ENCODE results near the gene ZC3H6.

ZC3H6 gene

DNA sequence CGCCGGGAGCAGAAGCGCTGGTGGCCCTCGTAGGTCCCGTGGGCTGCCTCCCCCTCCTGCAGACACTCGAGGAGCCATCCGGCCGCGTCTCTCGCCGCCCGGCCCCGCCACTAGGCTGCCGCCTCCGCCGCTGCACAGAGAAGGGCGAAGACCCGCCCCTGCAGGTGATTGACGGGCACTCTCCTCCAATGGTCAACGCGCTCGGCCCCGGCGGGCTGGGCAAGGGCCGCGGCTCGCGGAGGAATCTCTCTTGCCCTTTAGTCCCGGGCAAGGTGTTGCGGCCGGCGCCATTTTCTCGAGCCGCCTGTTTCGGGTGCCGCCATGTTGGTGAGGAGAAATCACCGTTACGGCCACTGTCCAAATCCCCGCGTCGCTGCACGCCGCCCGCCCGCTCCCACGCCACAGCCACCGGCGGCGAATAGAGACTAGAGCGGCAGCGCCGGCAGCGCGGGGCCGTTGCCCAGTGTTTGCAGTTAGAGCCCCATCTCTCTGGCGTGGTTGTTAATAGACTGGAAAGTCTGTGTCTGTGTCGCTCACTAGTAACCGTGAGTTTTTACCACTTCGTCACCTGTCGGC is at the start of gene ZC3H6:
Gene ZC3H6 (plus strand): TSS at position 287 of the 576 bp plus-strand sequence. CDS start 398 bp downstream, outside the sequence.
- peak; percentile 93 for DNase-seq

- DNase-seq = peak; percentile 98
Observed at GRCh38 chr2:112229348-112229747, 46.0 kb upstream of the ZC3H6 start.

DNA sequence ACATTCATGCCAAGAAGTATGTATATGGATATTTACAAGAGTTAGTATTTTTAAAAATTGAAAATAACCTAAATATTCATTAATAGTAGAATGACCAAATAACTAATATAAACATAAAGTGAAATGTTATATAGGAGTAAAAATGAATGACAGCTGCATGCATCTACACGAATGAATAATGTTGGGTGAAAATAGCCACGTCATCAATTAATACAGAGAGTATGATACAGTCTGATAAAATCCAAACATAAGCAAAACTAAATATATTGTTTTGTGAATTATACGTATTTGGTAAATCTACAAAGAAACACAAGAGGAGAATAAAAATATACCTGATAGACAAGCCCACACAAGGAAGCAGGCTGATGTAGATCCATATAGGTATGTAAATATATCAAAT is 45.0 kb upstream of the ZC3H6 start:
- no peak for DNase-seq

- DNase-seq = no peak
Observed at GRCh38 chr2:112239862-112240261, 35.5 kb upstream of the ZC3H6 start.

DNA sequence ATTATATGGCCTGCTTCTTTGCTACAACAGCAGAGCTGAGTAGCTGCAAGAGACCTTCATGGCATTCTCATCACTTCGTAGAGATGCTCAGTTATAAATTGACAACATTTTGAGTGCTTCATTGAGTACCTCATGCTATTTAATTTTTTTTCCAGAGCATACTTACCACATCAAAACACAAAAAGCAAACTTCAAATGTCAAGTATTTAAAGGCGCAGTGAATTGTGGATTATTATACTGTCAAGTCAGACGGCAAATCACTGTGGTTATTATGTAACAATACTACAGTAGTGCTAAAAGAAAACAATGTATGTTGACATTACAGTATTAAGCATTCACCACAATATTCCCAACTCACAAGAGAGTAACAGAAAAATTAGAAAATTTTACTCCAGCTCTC is 33.0 kb upstream of the ZC3H6 start:
- no peak for DNase-seq

DNA sequence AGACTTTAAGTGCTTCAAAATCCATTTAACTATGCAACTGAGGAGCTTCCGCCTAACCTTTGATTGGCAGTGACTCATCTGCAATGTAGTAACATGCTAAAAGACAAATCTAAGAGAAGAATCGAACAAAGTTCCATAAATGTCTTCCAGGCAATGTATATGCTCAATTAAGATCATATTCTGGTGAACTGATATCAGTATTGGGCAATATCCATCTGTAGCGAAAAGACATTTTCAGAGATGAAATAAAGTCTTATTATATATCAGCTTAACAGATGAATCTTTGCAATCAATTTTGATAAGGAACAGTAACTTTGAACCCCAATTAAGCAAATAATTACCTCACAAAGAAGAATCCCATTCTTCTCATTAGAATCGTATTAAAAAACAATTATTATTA is 32.2 kb upstream of the ZC3H6 start:
- no peak for DNase-seq

GRCh38 chr2:112244854-112245253 is 30.5 kb upstream of the ZC3H6 start:
- no peak for DNase-seq

GRCh38 chr2:112251271-112251670 is 24.1 kb upstream of the ZC3H6 start:
- DNase-seq = no peak

GRCh38 chr2:112253261-112253815 is 22.1 kb upstream of the ZC3H6 start:
- DNase-seq = no peak

DNA sequence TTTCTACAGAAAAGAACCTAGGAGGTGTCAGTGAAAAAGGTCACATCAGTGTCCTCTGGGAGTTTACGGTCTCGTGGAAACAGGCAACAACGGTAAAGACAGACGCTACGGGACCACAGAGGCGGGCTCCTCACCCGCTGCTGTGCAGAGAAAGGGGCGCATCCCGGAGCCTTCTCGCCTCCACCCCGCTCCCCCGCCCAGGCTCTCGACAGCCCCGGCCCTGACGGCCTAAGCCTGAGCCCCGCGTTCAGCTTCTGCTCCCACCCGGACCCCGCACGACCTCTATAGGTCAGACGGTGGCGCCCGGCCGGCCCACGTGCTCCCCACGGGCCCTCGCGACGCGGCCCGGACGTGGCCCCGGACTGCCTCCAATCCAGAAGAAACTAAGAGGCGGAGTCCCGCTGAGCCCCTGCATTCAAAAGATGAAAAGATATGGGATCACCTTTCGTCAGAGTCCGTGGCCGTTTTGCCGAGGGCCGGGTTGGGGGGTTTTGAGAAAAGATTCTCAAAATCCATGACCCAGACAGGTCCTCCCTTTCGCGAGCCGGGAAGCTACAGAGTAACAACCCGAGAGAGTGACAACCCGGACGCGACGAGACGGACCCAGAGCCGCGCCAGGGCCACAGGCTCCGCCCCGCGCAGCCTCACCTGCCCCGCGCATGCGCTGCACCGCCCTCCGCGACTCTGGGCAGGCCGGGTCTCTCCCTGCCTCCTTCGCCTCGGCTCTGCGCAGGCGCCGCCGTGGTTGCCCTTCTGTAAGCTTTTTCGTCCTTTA is 20.7 kb upstream of the ZC3H6 start, which contains the start of gene ZC3H8:
Gene ZC3H8 (minus strand): TSS at position 577 of the 775 bp plus-strand sequence. CDS start 61 bp downstream, at position 516.
- DNase-seq = peak; percentile 81

DNA sequence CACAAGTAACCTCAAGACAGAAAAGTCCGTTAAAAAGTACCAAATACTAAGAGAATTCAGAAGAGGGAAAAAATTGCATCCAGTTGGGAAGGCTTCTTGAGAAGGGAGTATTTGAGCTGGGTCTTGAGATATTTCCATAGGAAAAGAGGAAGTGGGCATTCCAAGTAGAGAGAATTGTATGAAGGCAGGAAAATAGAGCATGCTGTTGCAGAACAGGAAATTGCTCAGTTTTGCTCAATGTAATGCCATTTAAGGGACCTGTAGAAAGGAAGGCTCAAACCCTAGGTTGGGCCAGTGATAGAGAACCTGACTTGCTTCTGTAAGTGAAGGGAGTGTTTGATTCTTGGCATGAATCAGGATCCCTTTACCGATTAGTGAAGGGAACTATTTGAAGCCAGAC is 19.5 kb upstream of the ZC3H6 start:
- no peak for DNase-seq

GRCh38 chr2:112256654-112257053 is 18.7 kb upstream of the ZC3H6 start:
- no peak for DNase-seq

DNA sequence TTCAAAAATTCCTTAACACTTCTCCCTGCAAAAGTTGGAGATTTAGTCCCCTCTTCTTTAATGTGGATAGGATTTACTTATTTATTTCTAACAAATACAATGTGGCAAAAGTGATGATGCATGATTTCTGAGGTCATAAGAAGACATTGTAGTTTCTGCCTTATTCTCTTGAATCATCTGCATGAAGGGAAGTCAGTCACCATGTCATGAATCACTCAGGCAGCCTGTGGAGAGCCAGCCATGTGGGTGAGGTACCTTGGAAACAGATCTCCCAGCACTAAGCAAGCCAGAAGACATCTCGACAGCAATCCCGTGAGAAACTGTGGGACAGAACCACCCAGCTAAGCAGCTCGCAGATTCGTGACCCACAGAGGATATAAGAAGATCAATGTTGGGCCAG is 17.8 kb upstream of the ZC3H6 start:
- no peak for DNase-seq

DNA sequence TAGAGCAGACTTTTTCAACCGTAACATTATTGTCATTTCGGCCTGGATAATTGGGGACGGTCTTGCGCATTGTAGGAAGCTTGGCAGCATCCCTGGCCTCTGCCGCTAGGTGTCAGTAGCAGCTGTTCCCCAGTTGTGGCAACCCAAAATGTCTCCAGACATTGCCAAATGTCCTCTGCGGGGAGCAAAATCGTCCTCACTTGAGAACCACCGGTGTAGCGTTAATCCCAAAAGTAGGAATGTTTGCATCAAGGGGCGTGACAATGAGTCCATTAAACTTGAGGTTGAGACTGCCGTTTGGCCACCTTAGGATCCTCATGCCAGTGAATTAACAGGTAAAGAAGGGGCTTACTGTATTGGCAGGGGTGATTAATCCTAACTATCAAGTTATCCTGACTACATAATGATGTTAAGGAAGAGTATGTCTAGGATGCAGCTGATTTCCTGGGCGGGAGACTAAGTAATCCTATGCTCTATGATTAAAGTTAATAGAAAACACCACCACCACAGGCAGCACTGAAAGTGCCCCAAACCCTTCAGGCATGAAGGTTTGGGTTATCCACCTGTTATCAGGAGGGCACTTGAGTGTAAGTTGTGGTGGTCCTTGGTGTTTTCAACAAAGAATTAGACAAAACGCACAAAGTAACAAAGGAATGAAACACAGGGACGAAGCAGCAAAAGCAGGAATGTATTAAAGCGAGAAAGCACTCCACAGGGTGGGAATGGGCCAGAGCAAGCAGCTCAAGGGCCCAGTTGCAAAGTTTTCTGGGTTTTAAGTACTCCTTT is 15.7 kb upstream of the ZC3H6 start:
- peak; percentile 34 for DNase-seq

- no peak for DNase-seq
Observed at GRCh38 chr2:112260295-112260625, 15.1 kb upstream of the ZC3H6 start.

- no peak for DNase-seq
Observed at GRCh38 chr2:112262876-112263275, 12.5 kb upstream of the ZC3H6 start.

DNA sequence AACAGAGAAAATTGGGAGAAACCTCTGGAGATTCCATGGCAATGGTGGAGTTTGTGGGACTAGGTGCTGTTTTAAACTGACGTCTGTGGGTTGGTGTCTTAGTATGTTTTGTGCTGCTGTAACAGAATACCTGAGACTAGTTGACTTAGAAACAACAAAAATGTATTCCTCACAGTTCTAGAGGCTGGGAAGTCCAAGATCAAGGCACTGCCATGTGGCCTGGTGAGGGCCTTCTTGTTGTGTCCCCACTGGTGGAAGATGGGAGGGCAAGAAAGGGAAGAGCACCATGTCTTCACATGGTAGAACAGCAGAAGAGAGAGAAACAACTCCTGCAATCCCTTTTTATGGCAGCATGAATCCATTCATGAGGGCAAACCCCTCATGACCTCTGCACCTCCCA is 6.8 kb upstream of the ZC3H6 start:
- DNase-seq = no peak

DNA sequence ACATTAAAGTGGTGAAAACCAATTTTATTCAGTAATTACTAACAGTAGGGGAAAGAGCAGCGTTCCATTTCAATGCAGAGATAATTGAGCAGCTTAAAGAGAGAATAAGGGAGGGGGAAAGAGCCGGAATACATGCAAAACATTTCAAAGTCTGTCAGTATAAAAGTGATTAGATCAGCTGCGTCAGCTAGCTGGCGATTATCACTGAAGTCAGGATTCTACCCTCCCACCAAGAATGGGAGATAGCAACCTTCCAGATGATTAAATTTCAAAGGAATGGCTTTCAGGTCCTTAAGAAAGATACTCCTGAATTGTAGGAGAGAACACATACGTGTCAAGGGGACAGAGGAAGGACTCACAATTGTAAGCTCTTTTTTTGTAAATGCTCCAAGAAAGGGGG is 2.7 kb upstream of the ZC3H6 start:
- no peak for DNase-seq

DNA sequence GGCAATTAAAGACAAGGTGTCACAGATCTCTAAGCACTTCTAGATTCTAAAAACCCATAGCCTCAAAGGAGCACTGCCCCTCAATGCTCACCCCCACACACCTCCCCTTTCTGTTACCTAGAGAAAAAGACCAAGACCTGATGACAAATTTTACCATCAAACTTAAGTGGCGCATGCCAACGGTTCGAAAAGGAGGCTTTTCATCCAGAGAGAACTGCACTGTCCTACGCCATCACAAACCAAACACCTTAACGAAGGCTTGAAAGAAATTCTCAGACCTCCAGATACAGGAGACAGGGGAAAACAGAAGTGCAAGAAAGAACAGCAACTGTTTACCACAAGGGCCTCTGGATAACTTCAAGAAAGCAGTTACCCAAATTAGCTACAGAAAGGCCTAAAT is 2.0 kb upstream of the ZC3H6 start:
- no peak for DNase-seq

- peak; percentile 76 for DNase-seq
Observed at GRCh38 chr2:112275887-112276773, 733 bp downstream of the ZC3H6 start.

DNA sequence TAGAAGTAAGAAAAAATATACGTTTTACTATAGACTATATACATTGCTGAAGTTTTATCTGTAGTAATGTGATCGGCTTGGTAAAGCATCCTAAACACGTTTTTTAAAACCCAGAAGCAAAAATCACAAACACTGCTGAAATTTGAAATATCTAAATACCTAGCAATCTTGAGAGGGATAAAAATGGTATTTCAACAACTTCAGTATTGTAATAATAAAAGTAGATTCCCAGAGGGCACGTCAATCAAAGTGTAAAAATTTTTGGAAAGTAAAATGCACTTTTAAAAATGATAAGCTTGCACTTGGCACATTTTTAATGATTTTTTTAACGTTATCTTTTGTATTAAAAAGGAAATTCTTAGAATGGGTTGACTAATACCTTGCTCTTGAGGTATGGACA is 1.6 kb downstream of the ZC3H6 start:
- DNase-seq = no peak

DNA sequence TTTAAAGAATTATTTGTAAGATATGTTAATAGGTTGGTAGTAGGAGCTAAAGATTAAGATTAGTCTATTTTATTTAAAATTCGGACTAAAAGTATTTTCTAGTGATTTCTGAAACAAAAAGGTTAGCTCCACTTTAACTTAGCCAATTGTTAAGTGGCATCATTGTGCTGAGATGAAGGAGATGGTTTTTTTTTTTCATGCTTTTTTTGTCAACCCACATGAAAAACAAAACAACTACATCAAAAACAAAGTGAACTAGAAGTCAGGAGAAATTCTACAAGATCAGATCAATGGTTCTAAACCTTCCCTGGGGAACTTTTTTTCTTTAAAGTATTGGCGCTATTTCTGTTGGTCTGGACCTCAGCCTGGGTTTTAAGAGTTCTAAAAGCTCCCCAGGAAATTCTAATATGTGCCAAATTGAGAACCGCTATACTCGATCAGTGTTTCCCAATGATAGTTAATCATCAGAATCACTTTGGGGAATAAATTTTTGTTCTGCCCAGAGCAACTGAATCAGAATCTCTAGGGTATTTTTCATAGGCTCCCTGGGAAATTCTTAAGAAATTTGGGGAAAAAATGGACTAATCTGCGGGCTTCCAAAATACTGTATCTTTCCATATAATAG is 2.3 kb downstream of the ZC3H6 start:
- no peak for DNase-seq

Data from NCI-H446 treated with DMSO at 0.1 percent for 48 hours (cell line).